NCI-H526 (cell line): ENCODE results near the gene PTGES3.
"Not testable (repeated sequence)": the region's sequence is repeated elsewhere in the genome, so short reads cannot be mapped to it uniquely, and the experiment has no call there.

ENCODE experiments used
- DNase-seq, 2 experiments: peaks; one replicate each; lab custom pipeline; 2025; lab: John Stamatoyannopoulos, UW

Gene PTGES3

GRCh38 chr12:56657416-56658379 is 30.4 kb downstream of the PTGES3 start:
- DNase-seq, result no peak

GRCh38 chr12:56653781-56654180 is 34.3 kb downstream of the PTGES3 start:
- not testable (repeated sequence) for DNase-seq

GRCh38 chr12:56648023-56648422 is 40.1 kb downstream of the PTGES3 start:
- not testable (repeated sequence) for DNase-seq

- DNase-seq, result peak; percentile 98 to 99
These were observed 42.2 kb downstream of the PTGES3 start, which contains the start of gene ATP5F1B for GRCh38 chr12:56645717-56646446. ATP5F1B (minus strand) TSS chr12:56645984; CDS start chr12:56645963, 21 bp downstream.

GRCh38 chr12:56645201-56645716 is 42.8 kb downstream of the PTGES3 start:
- peak in 1 of 2 experiments; percentile 49 for DNase-seq

GRCh38 chr12:56644654-56645053 is 43.4 kb downstream of the PTGES3 start:
- peak in 1 of 2 experiments; percentile 8 for DNase-seq

- DNase-seq, result no peak
These were observed 46.9 kb downstream of the PTGES3 start for GRCh38 chr12:56641219-56641618.

GRCh38 chr12:56637621-56638020 is 50.5 kb downstream of the PTGES3 start:
- DNase-seq, result no peak

GRCh38 chr12:56636675-56637540 is 51.2 kb downstream of the PTGES3 start:
- peak; percentile 99 for DNase-seq

- DNase-seq, result peak; percentile 76 to 87
These were observed 52.0 kb downstream of the PTGES3 start for GRCh38 chr12:56635806-56636674.

GRCh38 chr12:56634837-56635791 is 53.0 kb downstream of the PTGES3 start:
- peak; percentile 76 to 92 for DNase-seq

GRCh38 chr12:56634242-56634836 is 53.7 kb downstream of the PTGES3 start:
- peak; percentile 74 to 86 for DNase-seq

- DNase-seq, result no peak
These were observed 54.4 kb downstream of the PTGES3 start for GRCh38 chr12:56633468-56634241.

- no peak for DNase-seq
These were observed 55.2 kb downstream of the PTGES3 start for GRCh38 chr12:56632701-56633467.

- peak; percentile 15 to 77 for DNase-seq
These were observed 56.0 kb downstream of the PTGES3 start for GRCh38 chr12:56631790-56632700.

- DNase-seq, result peak; percentile 69 to 96
These were observed 57.9 kb downstream of the PTGES3 start, which contains the start of gene BAZ2A for GRCh38 chr12:56630180-56630632. BAZ2A (minus strand) TSS chr12:56630326; CDS start chr12:56617530, 12,796 bp downstream.
